Suppressor macrophage (primary cell): Measurements from ENCODE around the gene GAGE12C.
"Not testable (repeated sequence)": the region's sequence is repeated elsewhere in the genome, so short reads cannot be mapped to it uniquely, and the experiment has no call there.

Source experiments
- DNase-seq, 4 experiments: peaks; one replicate each; pipeline ENCODE4 v3.0.0-alpha.2; 2020 to 2022
- total RNA-seq, 17 experiments: gene quantifications; one replicate each; lab custom pipeline; 2026; ENCODE audit warnings: mixed read lengths in 6 of 17, inconsistent platforms in 3 of 17; lab: John Stamatoyannopoulos, UW

GAGE12C gene, protein sequence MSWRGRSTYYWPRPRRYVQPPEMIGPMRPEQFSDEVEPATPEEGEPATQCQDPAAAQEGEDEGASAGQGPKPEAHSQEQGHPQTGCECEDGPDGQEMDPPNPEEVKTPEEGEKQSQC
- total RNA-seq, result 0 reads per million in 17 experiments

DNA sequence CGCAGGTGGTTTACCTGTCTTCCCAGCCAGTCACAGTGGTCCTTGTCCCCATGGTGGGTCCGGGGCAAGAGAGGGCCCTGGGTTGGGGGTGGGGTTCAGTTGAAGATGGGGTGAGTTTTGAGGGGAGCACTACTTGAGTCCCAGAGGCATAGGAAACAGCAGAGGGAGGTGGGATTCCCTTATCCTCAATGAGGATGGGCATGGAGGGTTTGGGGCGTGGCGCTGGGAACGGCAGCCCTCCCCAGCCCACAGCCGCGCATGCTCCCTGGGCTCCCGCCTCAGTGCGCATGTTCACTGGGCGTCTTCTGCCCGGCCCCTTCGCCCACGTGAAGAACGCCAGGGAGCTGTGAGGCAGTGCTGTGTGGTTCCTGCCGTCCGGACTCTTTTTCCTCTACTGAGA is at the start of gene GAGE12C:
GAGE12C (plus strand) TSS at position 301 of the 400 bp plus-strand sequence. CDS start 1,155 bp downstream, outside the sequence.
- DNase-seq, result not testable (repeated sequence)

DNA sequence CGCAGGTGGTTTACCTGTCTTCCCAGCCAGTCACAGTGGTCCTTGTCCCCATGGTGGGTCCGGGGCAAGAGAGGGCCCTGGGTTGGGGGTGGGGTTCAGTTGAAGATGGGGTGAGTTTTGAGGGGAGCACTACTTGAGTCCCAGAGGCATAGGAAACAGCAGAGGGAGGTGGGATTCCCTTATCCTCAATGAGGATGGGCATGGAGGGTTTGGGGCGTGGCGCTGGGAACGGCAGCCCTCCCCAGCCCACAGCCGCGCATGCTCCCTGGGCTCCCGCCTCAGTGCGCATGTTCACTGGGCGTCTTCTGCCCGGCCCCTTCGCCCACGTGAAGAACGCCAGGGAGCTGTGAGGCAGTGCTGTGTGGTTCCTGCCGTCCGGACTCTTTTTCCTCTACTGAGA is 9.5 kb downstream of the GAGE12C start, which contains the start of gene GAGE12D:
GAGE12D (plus strand) TSS at position 301 of the 400 bp plus-strand sequence. CDS start 1,155 bp downstream, outside the sequence.
- not testable (repeated sequence) for DNase-seq

DNA sequence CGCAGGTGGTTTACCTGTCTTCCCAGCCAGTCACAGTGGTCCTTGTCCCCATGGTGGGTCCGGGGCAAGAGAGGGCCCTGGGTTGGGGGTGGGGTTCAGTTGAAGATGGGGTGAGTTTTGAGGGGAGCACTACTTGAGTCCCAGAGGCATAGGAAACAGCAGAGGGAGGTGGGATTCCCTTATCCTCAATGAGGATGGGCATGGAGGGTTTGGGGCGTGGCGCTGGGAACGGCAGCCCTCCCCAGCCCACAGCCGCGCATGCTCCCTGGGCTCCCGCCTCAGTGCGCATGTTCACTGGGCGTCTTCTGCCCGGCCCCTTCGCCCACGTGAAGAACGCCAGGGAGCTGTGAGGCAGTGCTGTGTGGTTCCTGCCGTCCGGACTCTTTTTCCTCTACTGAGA is 19.0 kb downstream of the GAGE12C start, which contains the start of gene GAGE12E:
GAGE12E (plus strand) TSS at position 301 of the 400 bp plus-strand sequence. CDS start 1,155 bp downstream, outside the sequence.
- not testable (repeated sequence) for DNase-seq

DNA sequence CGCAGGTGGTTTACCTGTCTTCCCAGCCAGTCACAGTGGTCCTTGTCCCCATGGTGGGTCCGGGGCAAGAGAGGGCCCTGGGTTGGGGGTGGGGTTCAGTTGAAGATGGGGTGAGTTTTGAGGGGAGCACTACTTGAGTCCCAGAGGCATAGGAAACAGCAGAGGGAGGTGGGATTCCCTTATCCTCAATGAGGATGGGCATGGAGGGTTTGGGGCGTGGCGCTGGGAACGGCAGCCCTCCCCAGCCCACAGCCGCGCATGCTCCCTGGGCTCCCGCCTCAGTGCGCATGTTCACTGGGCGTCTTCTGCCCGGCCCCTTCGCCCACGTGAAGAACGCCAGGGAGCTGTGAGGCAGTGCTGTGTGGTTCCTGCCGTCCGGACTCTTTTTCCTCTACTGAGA is 28.6 kb downstream of the GAGE12C start, which contains the start of gene GAGE12F:
GAGE12F (plus strand) TSS at position 301 of the 400 bp plus-strand sequence. CDS start 1,155 bp downstream, outside the sequence.
- not testable (repeated sequence) for DNase-seq

DNA sequence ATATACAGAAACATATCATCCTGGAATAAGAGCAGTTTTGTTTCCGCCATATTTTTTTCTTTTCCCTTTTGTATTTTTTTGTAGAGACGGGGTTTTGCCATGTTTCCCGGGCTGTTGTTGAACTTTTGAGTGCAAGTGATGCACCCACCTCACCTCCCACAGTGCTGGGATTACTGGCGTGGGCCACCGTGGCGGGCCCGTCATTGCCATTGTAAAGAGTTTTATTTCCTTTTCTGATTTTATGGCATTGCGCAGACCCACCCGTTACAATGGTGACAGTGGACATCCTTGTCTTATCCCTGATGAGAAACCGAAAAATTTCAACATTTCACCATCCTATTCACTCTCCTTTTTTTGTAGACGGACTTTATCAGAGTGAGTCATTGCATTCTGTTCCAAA is 36.8 kb downstream of the GAGE12C start:
- DNase-seq, result not testable (repeated sequence)

DNA sequence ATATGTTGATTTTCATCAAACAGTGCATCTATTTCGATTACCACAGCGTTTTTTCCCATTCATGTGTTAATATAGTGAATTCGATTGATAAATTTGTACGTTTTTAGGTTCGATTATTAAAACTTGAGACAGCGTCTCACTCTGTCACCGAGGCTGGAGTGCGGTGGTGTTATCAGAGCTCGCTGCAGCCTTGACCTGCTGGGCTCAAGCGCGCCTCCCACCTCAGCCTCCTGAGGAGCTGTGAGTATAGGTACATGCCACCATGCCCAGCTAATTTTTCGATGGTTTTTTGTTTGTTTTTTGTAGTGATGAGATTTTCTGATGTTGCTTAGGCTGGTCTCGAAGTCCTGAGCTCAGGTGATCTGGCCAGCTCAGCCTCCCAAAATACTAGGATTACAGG is 37.2 kb downstream of the GAGE12C start:
- DNase-seq, result not testable (repeated sequence)

DNA sequence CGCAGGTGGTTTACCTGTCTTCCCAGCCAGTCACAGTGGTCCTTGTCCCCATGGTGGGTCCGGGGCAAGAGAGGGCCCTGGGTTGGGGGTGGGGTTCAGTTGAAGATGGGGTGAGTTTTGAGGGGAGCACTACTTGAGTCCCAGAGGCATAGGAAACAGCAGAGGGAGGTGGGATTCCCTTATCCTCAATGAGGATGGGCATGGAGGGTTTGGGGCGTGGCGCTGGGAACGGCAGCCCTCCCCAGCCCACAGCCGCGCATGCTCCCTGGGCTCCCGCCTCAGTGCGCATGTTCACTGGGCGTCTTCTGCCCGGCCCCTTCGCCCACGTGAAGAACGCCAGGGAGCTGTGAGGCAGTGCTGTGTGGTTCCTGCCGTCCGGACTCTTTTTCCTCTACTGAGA is 38.1 kb downstream of the GAGE12C start, which contains the start of gene GAGE12G:
GAGE12G (plus strand) TSS at position 301 of the 400 bp plus-strand sequence. CDS start 1,155 bp downstream, outside the sequence.
- not testable (repeated sequence) for DNase-seq

DNA sequence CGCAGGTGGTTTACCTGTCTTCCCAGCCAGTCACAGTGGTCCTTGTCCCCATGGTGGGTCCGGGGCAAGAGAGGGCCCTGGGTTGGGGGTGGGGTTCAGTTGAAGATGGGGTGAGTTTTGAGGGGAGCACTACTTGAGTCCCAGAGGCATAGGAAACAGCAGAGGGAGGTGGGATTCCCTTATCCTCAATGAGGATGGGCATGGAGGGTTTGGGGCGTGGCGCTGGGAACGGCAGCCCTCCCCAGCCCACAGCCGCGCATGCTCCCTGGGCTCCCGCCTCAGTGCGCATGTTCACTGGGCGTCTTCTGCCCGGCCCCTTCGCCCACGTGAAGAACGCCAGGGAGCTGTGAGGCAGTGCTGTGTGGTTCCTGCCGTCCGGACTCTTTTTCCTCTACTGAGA is 47.7 kb downstream of the GAGE12C start, which contains the start of gene GAGE12H:
GAGE12H (plus strand) TSS at position 301 of the 400 bp plus-strand sequence. CDS start 1,155 bp downstream, outside the sequence.
- not testable (repeated sequence) for DNase-seq
